GM18861 (cell line): Measurements from ENCODE around the gene HCRT.
"Not testable (repeated sequence)": the region's sequence is repeated elsewhere in the genome, so short reads cannot be mapped to it uniquely, and the experiment has no call there.

Experiments used
- ATAC-seq: cut with Tn5 transposase; IDR thresholded peaks from one replicate; pipeline ENCODE4 v1.9.1; 2021; ENCODE audit not compliant: unreplicated experiment

Gene HCRT

DNA sequence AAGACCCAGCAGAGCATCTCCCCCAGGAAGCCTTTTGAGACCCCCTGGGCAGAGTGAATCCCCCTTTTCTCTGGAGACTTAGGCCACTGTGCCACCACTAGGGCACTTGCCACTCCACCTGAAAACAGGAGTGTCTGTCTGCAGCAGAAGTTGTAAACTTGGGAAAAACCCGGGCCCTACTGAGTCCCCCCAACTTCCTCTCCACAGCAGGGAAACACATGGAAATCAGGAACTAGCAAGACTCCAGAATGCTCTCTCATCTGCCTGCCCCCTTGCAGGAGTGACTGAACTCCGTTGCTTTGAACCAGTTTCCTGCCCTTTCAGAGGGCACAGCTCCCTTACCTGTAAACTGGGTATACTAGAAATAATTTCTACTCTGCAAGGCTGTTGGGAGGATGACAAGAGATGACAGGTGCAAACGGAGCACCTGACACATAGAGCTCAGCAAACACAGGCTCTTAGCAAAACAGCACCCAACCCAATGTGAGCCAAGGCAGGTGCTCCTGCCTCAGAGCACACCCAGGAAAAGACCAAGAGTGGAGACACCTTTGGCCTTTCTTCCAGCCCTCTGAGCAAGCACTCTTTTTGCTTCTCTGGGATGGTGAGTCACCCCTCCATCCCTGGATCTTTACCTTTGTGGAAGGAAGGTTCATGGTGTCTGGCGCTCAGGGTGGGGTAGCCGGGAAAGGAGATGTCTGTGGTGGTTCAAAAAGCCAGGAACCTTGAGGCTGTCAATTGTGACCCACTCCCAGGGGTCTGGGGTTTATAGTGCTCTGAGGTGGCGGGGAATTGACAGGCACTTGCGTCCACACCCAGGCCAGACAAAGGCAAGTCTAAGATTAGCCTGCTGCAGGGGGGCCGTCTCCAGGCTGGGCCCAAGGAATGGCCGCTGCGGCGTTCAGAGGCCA is at the start of gene HCRT:
TSS of gene HCRT (minus strand) at position 740 of the 908 bp plus-strand sequence. CDS start at position 653, 87 bp downstream.
- no peak for ATAC-seq

GRCh38 chr17:42233994-42234393 is 48.7 kb upstream of the HCRT start:
- ATAC-seq, result no peak

DNA sequence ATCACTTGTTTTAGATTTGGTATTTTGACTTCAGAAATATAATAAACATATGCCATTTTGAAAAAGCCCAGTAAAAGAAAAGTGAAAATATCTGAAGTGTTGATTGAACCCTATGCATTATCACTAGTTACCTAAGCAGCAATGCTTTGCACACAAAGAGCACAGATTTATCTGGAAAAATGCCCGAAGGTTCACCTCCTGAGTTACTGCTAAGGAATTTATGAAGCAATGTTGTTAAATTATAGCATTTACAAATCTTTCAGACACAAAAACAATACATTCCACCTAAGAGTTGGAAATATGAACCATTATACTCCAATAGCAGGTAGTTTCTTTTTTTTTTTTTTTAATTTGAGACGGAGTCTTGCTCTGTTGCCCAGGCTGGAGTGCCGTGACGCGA is 47.9 kb upstream of the HCRT start:
- no peak for ATAC-seq

DNA sequence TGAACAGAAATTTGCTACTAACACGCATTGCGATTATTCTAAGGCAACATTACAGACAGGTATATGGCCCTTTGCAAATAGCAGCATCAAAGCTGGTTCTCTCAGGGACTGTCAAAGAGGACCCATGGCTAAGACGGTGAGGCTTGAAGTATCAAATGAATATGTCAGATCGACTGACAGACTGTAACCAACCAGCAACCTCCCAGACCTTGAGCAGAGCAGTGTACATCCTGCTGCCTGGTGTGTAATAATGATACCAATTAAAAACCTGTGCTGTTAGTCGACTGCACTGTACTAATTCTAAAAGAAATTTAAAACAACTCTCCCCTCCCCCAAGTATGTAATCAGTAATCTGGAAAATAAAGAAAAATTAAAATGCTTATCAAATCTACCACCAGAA is 45.0 kb upstream of the HCRT start:
- no peak for ATAC-seq

DNA sequence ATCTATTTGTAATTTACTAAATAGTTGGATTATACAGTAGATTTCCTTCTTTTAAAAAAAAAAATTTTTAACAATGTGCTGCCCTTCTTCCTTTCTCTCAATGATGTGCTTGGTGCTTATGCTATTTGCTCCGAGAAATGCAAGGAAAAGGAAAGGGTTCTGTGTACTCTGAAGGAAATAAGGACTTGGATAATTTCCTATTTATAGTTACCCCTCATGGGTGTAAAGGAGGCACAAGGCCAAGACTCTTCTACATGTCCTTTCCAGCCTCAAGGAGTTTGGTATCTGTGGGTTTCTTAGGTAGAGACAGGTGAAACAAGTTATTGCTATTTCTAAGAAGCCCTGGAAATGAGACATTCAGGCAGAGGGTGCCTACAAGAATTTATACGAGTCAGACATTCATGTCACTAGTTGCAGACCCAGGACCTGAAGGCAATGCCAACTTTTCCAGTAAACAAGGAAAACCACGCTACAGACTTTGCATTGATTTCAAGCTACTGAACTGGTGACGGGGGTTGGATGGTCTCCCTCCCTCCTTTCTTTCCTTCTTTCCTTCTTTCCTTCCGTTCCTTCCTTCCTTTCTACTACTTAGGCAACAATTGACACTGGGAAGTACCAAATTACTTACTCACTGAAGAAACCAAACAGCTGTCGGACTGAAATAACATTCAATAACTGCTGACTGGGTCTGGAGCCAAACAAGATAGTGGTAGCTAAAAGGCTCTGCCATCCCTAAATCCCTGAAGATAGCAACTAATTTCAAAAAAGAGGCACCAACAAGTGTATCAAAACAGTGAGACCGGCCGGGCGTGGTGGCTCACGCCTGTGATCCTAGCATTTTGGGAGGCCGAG is 42.8 kb upstream of the HCRT start:
- ATAC-seq, result no peak

- no peak for ATAC-seq
Measured at GRCh38 chr17:42225646-42226045, 40.4 kb upstream of the HCRT start.

- no peak for ATAC-seq
Measured at GRCh38 chr17:42224651-42225050, 39.4 kb upstream of the HCRT start.

- no peak for ATAC-seq
Measured at GRCh38 chr17:42221886-42222745, 36.9 kb upstream of the HCRT start.

DNA sequence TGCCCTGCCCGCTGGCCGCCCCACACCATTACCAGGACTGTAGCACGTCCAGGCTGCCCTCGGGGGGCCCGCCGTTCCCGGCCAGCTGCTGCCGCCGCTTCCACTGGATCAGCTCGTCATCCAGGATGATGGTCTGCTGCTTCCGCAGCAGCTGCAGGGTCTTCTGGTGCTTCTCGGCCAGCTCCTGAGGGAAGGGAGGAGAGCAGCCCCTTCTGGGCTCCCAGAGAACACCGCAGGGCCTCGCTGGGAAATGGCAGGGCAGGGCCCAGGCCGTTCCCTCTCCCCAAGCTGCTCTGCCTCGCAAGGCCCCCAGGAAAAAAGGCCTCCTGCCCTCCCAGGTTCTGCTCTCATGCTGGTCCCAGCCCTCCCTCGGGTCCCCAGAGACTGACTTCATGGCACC is 34.0 kb upstream of the HCRT start:
- ATAC-seq, result not testable (repeated sequence)

GRCh38 chr17:42214156-42214555 is 28.9 kb upstream of the HCRT start:
- ATAC-seq, result no peak

DNA sequence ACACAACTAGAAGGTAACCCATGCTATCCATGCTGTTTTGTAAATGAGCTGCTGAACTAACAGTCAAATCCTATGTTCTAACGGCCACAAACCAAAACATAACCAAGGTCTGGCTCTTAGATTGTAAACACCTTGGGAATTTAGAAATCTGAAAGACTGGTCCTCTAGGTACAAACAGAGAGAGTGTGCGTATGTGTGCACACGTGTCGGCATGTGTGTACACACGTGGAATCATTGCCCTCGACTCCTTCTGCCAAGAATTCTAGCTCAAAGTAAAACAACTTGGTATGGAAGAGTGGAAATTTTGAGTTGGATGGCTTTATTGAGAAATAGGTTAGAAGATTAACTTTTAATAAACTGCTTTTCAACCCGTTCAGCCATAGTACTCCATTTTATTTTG is 27.1 kb upstream of the HCRT start:
- no peak for ATAC-seq

DNA sequence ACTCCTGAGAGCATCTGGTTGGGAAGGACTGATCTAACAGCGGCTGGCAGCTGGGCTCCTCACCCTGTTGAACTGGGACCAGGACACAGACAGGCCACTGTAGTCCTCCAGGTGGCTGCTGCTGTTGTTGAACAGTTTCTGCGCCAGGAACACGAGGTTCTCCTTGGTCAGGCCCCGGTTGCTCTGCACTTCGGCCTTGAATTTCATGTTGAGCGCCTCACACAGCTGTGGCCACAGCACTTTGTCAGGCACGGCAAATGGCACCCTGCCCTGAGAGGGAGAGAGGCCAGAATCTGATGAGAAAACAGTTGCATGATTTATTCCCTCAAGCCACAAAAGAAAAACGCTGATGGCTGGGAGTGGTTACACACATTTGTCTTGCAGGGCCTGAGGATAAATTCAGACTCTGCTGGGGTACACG is 26.7 kb upstream of the HCRT start:
- ATAC-seq, result not testable (repeated sequence)

DNA sequence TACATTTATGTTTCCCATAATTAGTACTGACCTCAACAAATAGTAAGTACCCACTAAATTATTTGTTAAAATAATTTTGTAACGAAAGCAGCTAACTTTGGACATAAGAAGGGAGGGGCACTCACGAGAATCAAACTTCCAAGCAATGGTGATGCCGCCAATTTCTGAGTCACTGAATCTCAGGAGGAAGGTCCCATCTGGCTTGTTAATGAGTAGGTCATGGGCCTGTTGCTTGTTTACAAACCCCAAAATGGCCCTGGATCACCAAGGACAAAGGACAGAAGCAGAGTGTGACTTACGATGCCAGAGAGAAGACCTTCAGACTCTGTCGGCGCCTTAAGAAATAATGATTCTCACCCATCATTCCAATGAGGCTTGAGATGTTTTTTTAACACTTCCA is 24.8 kb upstream of the HCRT start:
- no peak for ATAC-seq

DNA sequence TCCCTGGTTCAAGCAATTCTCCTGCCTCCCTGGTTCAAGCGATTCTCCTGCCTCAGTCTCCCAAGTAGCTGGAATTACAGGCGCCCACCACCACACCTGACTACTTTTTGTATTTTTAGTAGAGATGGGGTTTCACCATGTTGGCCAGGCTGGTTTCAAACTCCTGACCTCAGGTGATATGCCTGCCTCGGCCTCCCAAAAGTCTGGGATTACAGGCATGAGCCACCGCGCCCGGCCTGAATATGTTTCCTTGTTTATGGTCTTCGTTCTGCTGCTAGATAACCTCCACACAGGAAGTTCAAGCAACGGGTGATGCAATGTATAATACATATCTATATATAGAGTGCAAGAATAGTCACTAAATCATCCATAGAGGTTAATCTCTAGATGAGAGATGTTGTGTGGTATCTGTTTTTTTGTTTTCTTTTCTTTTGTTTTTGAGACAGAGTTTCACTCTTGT is 20.9 kb upstream of the HCRT start:
- not testable (repeated sequence) for ATAC-seq

DNA sequence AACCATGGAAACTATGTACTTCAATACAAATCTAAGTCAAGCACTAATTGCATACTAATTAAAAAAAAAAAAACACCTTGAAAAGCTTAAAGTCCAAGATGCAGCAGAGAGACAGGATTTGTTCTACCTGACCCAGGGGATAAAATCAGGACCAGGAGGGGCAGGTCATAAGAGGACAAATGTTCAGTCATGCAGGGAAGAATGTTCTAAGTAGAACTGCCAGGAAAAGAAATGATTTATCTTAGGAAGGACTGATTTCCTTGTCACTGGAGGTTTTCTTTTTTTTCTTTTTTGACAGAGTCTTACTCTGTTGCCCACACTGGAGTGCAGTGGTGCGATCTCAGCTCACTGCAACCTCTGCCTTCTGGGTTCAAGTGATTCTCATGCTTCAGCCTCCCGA is 18.1 kb upstream of the HCRT start:
- ATAC-seq, result no peak

GRCh38 chr17:42202696-42203095 is 17.4 kb upstream of the HCRT start:
- no peak for ATAC-seq

GRCh38 chr17:42202159-42202558 is 16.9 kb upstream of the HCRT start:
- ATAC-seq, result no peak

GRCh38 chr17:42201458-42201772 is 16.2 kb upstream of the HCRT start:
- no peak for ATAC-seq

- no peak for ATAC-seq
Measured at GRCh38 chr17:42200706-42201457, 15.6 kb upstream of the HCRT start.

DNA sequence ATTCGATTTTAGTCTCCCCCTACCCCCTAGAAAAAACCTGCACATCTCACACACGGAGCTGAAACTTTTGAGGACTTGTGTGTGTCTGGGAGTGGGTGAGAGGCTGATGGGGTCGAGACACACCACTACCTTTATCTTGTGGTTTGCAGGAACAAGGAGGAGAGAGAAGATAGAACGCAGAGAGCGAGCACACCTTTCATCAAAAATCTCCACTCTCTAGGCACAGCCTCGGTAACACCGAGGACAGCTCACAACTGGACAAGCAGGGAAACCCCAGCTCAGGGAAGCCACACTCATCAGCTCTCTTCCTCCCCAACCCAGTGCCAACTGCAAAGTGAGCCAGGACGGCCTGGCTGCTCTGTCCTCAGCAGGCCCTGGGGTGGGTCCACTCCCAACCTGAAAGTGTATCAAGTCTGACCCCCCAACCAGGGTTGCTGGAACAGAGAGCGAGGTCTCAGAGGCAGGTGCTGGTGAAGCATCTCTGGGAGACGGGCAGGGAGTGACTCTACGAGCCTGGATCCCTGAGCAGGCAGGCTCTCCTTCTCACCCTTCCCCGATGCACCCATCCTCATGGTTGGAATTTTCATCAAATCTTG is 14.3 kb upstream of the HCRT start:
- no peak for ATAC-seq
